ENCODE measurements around the gene COMTD1. TPM values are rescaled to one million over a fixed set of nuclear protein-coding genes. Genes with fewer than 3 reads are reported as not detected.
A peak's percentile ranks its signal among the peaks of the same experiment; 100 is the strongest.

Gene COMTD1
- 10 to 100 TPM; 11.2 to 39.0 (median 33.8) TPM for total RNA-seq
- total RNA-seq (2013): 10.5 TPM
- 5.2 to 18.7 (median 9.8) reads per million in 29 experiments for total RNA-seq

- peak within 1 kb of the TSS; percentile 72 to 83 (median 79) for H3K4me3 Mint-ChIP-seq
- POLR2A ChIA-PET: interaction anchor here in 1 of 2 donors (0.7 kb wide), 1 partner anchor 49 kb away, joined by 3 read pairs; no protein-coding TSS in a partner anchor
- under 1% methylated on average over 75 of the region's 76 CpGs for WGBS (ENCODE audit: insufficient coverage)
- DNase-seq (peak; percentile 77 to 95 (median 89)), ATAC-seq (replicated peaks in 1 of 4) (peak; percentile 68 to 74 (median 70))
- H3K9me3 Mint-ChIP-seq: no peaks in the 10 kb centered on the region
- no peaks in the 10 kb centered on the region for H3K9me3 ChIP-seq
- peaks cover 0 to 27% of the 10 kb centered on the region in 2 experiments for H3K4me1 ChIP-seq (ENCODE audit: control insufficient read depth in 1 of 2, extremely low read depth in 1 of 2, insufficient read depth in 2 of 2, low read length in 2 of 2)
- H3K4me1 Mint-ChIP-seq: peaks cover 16 to 27% (median 16%) of the 10 kb centered on the region in 3 donors
- H3K27ac Mint-ChIP-seq: peak within 1 kb of the TSS; percentile 86 to 99
- peaks cover 12% of the 10 kb centered on the region for H3K36me3 Mint-ChIP-seq
- peaks cover 0 to 13% of the 10 kb centered on the region in 2 donors for H3K36me3 ChIP-seq (ENCODE audit: control insufficient read depth in 2 of 2, extremely low read depth in 1 of 2, insufficient read depth in 1 of 2, low read length in 1 of 2)
- CTCF ChIA-PET: interaction anchor here (0.6 to 3.5 kb wide), 24 partner anchors 11 to 1084 kb away, joined by 3 to 54 read pairs (median 3); partner anchors contain the start of genes ADK (in 1 of the 2) and VDAC2 (in 1 of the 2)
- H3K27ac ChIP-seq (ENCODE audit: low read length): peak within 1 kb of the TSS; percentile 63
- H3K27me3 Mint-ChIP-seq: no peaks in the 10 kb centered on the region
- H3K4me3 ChIP-seq (ENCODE audit: control insufficient read depth in 1 of 2, extremely low read depth in 1 of 2, low read length in 1 of 2): peak within 1 kb of the TSS; percentile 79 to 82
- no peaks in the 10 kb centered on the region for H3K27me3 ChIP-seq (replicated peaks in 1 of 2; ENCODE audit: control insufficient read depth in 2 of 2, extremely low read depth in 1 of 2, insufficient read depth in 2 of 2, low read length in 1 of 2)
Measured at GRCh38 chr10:75235375-75236177, at the start of gene COMTD1. Gene COMTD1 (minus strand): TSS chr10:75235957. CDS start chr10:75235928, 29 bp downstream.

GRCh38 chr10:75283671-75284470 is 48.1 kb upstream of the COMTD1 start:
- 47% methylated on average over 6 of the region's 12 CpGs for WGBS (ENCODE audit: insufficient coverage)
- H3K36me3 ChIP-seq (ENCODE audit: control insufficient read depth in 2 of 2, extremely low read depth in 1 of 2, insufficient read depth in 1 of 2, low read length in 1 of 2): no peaks in the 10 kb centered on the region
- H3K4me1 ChIP-seq (ENCODE audit: control insufficient read depth in 1 of 2, extremely low read depth in 1 of 2, insufficient read depth in 2 of 2, low read length in 2 of 2): no peaks in the 10 kb centered on the region
- no peak overlapping the region for H3K4me3 ChIP-seq (ENCODE audit: control insufficient read depth in 1 of 2, extremely low read depth in 1 of 2, low read length in 1 of 2)
- H3K27me3 ChIP-seq (replicated peaks in 1 of 2; ENCODE audit: control insufficient read depth in 2 of 2, extremely low read depth in 1 of 2, insufficient read depth in 2 of 2, low read length in 1 of 2): peaks cover 0 to 41% of the 10 kb centered on the region in 2 experiments
- H3K4me3 Mint-ChIP-seq: no peak overlapping the region
- ATAC-seq (replicated peaks in 1 of 4) (no peak), DNase-seq (no peak)
- H3K9me3 Mint-ChIP-seq: no peaks in the 10 kb centered on the region
- H3K36me3 Mint-ChIP-seq: no peaks in the 10 kb centered on the region
- POLR2A ChIA-PET: no interaction called here
- H3K9me3 ChIP-seq: no peaks in the 10 kb centered on the region
- CTCF ChIA-PET: interaction anchor here in 1 of 2 donors (0.6 kb wide), 1 partner anchor 12 kb away, joined by 6 read pairs; no protein-coding TSS in a partner anchor
- H3K27ac ChIP-seq (ENCODE audit: low read length): no peak overlapping the region
- no peaks in the 10 kb centered on the region for H3K4me1 Mint-ChIP-seq
- H3K27me3 Mint-ChIP-seq: peaks cover 28 to 37% of the 10 kb centered on the region in 2 donors
- no peak overlapping the region for H3K27ac Mint-ChIP-seq

- Mint-ChIP-seq H3K9me3 (no peaks in the 10 kb centered on the region), H3K27me3 (peaks cover 25 to 36% of the 10 kb centered on the region in 2 donors), H3K36me3 (no peaks in the 10 kb centered on the region), H3K27ac (no peak overlapping the region), H3K4me3 (no peak overlapping the region), H3K4me1 (no peaks in the 10 kb centered on the region)
- POLR2A ChIA-PET: no interaction called here
- CTCF ChIA-PET: interaction anchor here in 1 of 2 donors (0.6 kb wide), 1 partner anchor 13 kb away, joined by 6 read pairs; no protein-coding TSS in a partner anchor
- H3K9me3 ChIP-seq: no peaks in the 10 kb centered on the region
- no peaks in the 10 kb centered on the region for H3K36me3 ChIP-seq (ENCODE audit: control insufficient read depth in 2 of 2, extremely low read depth in 1 of 2, insufficient read depth in 1 of 2, low read length in 1 of 2)
- no peak overlapping the region for H3K4me3 ChIP-seq (ENCODE audit: control insufficient read depth in 1 of 2, extremely low read depth in 1 of 2, low read length in 1 of 2)
- no peaks in the 10 kb centered on the region for H3K4me1 ChIP-seq (ENCODE audit: control insufficient read depth in 1 of 2, extremely low read depth in 1 of 2, insufficient read depth in 2 of 2, low read length in 2 of 2)
- 38% methylated on average over 1 of the region's 14 CpGs for WGBS (ENCODE audit: insufficient coverage)
- peaks cover 0 to 35% of the 10 kb centered on the region in 2 experiments for H3K27me3 ChIP-seq (replicated peaks in 1 of 2; ENCODE audit: control insufficient read depth in 2 of 2, extremely low read depth in 1 of 2, insufficient read depth in 2 of 2, low read length in 1 of 2)
- no peak overlapping the region for H3K27ac ChIP-seq (ENCODE audit: low read length)
- DNase-seq (no peak), ATAC-seq (replicated peaks in 1 of 4) (no peak)
Measured at GRCh38 chr10:75283078-75283670, 47.4 kb upstream of the COMTD1 start.

GRCh38 chr10:75281974-75282373 is 46.2 kb upstream of the COMTD1 start:
- ATAC-seq (replicated peaks in 1 of 4): no peak
- H3K27me3 Mint-ChIP-seq: peaks cover 13 to 27% of the 10 kb centered on the region in 2 donors

GRCh38 chr10:75280236-75280635 is 44.5 kb upstream of the COMTD1 start:
- no peaks in the 10 kb centered on the region for H3K9me3 Mint-ChIP-seq
- no peaks in the 10 kb centered on the region for H3K9me3 ChIP-seq
- no peak overlapping the region for H3K4me3 Mint-ChIP-seq
- H3K36me3 Mint-ChIP-seq: no peaks in the 10 kb centered on the region
- H3K27me3 ChIP-seq (replicated peaks in 1 of 2; ENCODE audit: control insufficient read depth in 2 of 2, extremely low read depth in 1 of 2, insufficient read depth in 2 of 2, low read length in 1 of 2): peaks cover 0 to 28% of the 10 kb centered on the region in 2 experiments
- H3K4me3 ChIP-seq (ENCODE audit: control insufficient read depth in 1 of 2, extremely low read depth in 1 of 2, low read length in 1 of 2): no peak overlapping the region
- H3K27ac Mint-ChIP-seq: no peak overlapping the region
- CTCF ChIA-PET: no interaction called here
- H3K36me3 ChIP-seq (ENCODE audit: control insufficient read depth in 2 of 2, extremely low read depth in 1 of 2, insufficient read depth in 1 of 2, low read length in 1 of 2): no peaks in the 10 kb centered on the region
- no CpG with 5 or more reads among the region's 2 CpGs for WGBS (ENCODE audit: insufficient coverage)
- DNase-seq (no peak), ATAC-seq (replicated peaks in 1 of 4) (no peak)
- no peaks in the 10 kb centered on the region for H3K4me1 Mint-ChIP-seq
- no peak overlapping the region for H3K27ac ChIP-seq (ENCODE audit: low read length)
- no peaks in the 10 kb centered on the region for H3K4me1 ChIP-seq (ENCODE audit: control insufficient read depth in 1 of 2, extremely low read depth in 1 of 2, insufficient read depth in 2 of 2, low read length in 2 of 2)
- H3K27me3 Mint-ChIP-seq: peaks cover 12 to 35% of the 10 kb centered on the region in 2 donors
- POLR2A ChIA-PET: no interaction called here

More at GRCh38 chr10:75281974-75282373, 46.2 kb upstream of the COMTD1 start:
- Mint-ChIP-seq H3K9me3 (no peaks in the 10 kb centered on the region), H3K4me1 (no peaks in the 10 kb centered on the region), H3K27ac (no peak overlapping the region), H3K4me3 (no peak overlapping the region), H3K36me3 (no peaks in the 10 kb centered on the region)
- H3K27ac ChIP-seq (ENCODE audit: low read length): no peak overlapping the region
- CTCF ChIA-PET: no interaction called here
- no peak overlapping the region for H3K4me3 ChIP-seq (ENCODE audit: control insufficient read depth in 1 of 2, extremely low read depth in 1 of 2, low read length in 1 of 2)
- no CpG with 5 or more reads among the region's 2 CpGs for WGBS (ENCODE audit: insufficient coverage)
- POLR2A ChIA-PET: no interaction called here
- H3K9me3 ChIP-seq: no peaks in the 10 kb centered on the region
- peaks cover 0 to 25% of the 10 kb centered on the region in 2 experiments for H3K27me3 ChIP-seq (replicated peaks in 1 of 2; ENCODE audit: control insufficient read depth in 2 of 2, extremely low read depth in 1 of 2, insufficient read depth in 2 of 2, low read length in 1 of 2)
- DNase-seq: no peak
- H3K36me3 ChIP-seq (ENCODE audit: control insufficient read depth in 2 of 2, extremely low read depth in 1 of 2, insufficient read depth in 1 of 2, low read length in 1 of 2): no peaks in the 10 kb centered on the region
- H3K4me1 ChIP-seq (ENCODE audit: control insufficient read depth in 1 of 2, extremely low read depth in 1 of 2, insufficient read depth in 2 of 2, low read length in 2 of 2): no peaks in the 10 kb centered on the region

Measured in T-cell (primary cell).